Fibroblast of skin of left biceps (primary cell): Measurements from ENCODE around the gene BTBD18.
A peak's percentile ranks its signal among the peaks of the same experiment; 100 is the strongest.
"Not testable (repeated sequence)": the region's sequence is repeated elsewhere in the genome, so short reads cannot be mapped to it uniquely, and the experiment has no call there.

Experiments used
- DNase-seq, 2 experiments: peaks; one replicate each; pipeline ENCODE4 v3.0.0-alpha.2; 2013; ENCODE audit warnings: low read depth in 2 of 2

BTBD18 gene

DNA sequence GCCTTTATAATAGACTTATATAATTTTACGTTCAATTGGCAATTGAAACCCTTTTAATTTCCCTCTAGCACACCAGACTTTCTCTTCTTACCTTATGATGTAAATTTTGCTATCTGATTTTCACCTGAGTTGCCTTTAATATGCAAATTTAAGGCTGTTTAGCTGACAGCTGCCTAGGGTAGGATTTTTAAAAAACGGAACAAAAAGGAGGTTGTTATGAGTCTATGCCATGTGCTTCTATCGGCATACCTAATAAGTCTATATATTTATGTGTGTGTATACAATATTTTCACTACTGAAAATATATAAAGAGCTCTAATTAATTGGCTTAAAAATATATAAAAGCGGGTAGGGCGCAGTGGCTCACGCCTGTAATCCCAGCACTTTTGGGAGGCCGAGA is 22.1 kb downstream of the BTBD18 start:
- no peak for DNase-seq

DNA sequence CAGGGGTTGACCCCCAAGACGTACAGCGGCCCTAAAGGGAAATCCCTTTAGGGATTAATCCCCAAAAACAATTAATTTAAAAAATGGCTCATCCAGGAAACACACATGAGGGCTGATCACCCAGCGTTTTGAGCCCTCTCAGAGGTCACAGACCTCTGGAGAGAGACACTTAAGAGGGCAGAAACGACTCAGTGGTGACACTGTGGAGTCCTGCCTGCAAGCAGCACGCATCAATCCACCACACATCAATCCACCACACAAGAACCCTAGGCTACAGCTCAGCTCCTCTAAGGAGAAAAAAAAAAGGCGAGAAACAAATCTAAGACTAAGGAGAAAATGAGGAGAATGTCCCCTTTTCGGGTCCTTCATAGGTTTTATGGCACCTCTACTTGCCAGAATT is 22.8 kb downstream of the BTBD18 start:
- no peak for DNase-seq

DNA sequence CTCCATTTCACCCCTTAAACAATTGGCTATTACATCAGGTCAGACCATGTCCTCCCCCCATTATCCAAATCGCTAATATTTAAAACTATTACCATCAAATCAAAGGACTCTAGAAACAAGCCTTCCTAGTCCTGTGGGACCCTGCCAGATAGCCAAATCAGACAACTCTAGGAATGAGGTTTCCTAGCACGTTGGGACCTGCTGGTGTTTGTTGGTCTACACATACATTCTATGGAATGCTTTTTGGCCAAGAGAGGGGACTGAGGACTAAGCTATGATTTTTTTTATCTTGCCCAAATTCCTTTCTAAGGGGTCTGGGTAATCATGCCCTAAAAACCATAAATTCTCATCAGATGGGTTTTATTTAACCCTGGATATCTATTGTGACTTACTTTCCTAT is 24.4 kb downstream of the BTBD18 start:
- DNase-seq, result no peak

DNA sequence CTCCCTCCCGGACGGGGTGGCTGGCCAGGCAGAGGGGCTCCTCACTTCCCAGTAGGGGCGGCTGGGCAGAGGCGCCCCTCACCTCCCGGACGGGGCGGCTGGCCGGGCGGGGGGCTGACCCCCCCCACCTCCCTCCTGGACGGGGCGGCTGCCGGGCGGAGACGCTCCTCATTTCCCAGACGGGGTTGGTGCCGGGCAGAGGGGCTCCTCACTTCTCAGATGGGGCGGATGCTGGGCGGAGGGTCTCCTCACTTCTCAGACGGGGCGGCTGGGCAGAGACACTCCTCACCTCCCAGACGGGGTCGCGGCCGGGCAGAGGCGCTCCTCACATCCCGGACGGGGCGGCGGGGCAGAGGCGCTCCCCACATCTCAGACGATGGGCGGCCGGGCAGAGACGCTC is 34.9 kb downstream of the BTBD18 start:
- not testable (repeated sequence) for DNase-seq

DNA sequence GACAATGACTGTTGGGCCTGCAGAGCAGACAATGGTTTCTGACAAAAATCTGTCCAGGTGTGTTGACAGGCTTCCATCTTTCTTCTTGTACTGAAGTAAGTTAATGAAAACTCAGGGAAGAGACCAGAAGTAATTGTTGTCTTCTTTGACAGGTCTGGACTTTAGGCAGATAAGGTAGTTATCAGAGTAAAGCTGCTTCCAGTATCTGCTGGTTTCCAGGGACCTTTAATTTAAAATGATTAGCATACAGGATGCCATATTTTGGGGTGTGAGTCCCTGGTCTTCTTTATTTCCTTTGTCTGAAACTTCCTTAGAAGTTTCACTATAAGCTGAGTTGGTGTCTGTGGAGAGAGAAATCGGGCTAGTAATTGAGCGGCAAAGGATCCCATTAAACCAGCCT is 37.8 kb downstream of the BTBD18 start:
- no peak for DNase-seq

DNA sequence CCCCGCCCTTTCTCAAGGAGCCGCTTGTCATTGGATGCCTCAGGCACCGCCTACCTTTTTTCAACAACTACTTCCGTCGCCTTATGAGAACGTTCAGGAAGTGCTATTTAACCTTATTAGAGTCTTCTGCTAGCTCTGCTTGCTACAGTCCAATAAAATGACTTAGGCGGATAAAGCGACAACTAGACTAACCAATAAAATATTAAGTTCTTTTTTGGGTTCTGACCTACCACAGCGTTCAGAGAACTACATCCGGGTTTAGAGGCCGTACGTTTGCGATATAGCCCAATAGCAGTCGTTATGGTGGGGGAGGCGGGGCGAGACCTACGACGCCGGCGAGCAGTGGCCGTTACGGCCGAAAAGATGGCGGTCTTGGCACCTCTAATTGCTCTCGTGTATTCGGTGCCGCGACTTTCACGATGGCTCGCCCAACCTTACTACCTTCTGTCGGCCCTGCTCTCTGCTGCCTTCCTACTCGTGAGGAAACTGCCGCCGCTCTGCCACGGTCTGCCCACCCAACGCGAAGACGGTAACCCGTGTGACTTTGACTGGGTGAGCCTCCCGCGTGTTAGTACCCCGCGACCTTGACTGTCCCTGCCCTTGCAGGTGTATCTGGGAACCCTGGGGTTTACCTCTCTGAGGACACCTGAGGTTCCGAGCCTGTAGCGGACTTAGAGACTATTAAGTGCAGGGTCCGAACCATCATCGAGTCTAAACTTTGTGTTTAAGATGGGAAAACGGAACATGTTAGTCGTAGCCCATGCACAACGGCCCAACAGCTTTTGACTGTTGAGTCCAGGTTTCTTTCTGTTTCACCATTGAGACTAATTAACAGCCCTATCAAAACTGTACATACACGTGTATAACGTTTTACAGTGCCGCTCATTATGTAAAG is 39.1 kb downstream of the BTBD18 start, which contains the start of gene TMX2:
TMX2 (plus strand) TSS at position 338 of the 895 bp plus-strand sequence; CDS start at position 364, 26 bp downstream.
- peak; percentile 98 to 99 for DNase-seq

DNA sequence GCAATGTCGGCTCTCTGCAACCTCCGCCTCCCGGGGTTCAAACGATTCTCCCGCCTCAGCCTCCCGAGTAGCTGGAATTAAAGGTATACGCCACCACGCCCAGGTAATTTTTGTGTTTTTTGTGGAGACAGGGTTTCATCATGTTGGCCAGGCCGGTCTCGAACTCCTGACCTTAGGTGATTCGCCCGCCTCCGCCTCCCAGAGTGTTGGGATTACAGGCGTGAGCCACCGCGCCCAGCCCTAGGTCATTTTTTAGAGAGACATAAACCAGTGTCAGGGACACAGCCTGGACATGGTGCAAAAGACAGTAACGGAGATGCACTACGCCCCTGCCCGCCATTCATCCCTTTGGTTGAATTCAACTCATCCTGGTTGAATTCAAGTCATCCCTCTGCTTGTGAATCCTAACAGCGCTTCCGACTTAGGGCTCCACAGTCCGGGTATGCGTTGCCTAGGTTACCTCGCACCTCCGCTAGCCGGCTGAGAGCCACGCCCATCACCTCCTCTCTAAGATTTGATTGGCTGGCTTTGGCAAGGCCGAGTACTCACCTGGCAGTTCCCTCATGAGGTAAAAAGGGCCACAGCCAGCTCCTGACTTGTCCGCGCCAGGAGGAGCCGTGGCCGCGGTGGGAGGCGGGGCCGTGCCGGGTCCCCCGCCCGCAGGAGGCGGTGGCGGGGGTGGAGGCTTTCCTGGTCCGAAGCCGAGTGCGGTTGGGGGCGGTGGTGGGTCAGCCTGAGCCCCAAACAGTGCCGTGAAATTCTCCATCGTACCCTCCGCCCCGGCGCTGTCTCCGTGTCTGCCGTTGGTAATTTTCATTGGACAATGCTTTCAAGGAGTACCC is 40.0 kb downstream of the BTBD18 start, which contains the start of gene MED19:
MED19 (minus strand) TSS at position 802 of the 842 bp plus-strand sequence; CDS start at position 766, 36 bp downstream.
- peak; percentile 6 to 13 for DNase-seq

DNA sequence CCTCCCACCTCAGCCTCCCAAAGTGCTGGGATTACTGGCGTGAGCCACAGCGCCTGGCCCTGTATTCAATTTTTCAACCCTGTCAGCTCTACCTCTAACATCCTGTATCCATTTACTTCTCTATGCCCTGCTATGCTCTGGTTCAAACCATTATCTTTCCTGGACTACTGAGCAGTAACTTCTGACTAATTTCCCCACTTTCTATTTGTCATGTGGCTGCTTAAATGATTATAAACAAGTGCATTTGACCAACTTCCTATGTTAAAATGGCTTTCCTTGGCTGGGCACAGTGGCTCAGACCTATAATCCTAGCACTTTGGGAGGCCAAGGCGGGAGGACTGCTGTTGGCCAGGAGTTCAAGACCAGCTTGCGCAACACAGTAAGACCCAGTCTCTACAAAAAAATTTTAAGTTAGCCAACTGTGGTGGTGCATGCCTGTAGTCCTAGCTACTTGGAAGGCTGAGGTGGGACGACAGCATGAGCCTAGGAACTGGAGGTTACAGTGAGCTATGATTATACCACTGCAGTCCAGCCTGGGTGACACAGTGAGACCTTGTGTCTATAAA is 41.7 kb downstream of the BTBD18 start:
- no peak for DNase-seq

DNA sequence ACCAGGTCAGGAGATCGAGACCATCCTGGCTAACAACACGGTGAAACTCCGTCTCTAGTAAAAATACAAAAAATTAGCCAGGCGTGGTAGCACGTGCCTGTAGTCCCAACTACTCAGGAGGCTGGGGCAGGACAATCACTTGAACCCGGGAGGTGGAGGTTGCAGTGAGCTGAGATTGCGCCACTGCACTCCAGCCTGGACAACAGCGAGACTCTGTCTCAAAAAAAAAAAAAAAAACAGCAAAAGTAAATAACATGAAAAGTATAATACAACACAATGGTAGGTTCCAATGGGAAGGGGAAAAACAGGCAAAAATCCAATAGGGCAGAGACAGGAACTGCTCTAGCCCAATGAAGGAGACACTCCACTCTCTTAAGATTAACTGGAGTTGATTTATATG is 46.2 kb downstream of the BTBD18 start:
- DNase-seq, result not testable (repeated sequence)

DNA sequence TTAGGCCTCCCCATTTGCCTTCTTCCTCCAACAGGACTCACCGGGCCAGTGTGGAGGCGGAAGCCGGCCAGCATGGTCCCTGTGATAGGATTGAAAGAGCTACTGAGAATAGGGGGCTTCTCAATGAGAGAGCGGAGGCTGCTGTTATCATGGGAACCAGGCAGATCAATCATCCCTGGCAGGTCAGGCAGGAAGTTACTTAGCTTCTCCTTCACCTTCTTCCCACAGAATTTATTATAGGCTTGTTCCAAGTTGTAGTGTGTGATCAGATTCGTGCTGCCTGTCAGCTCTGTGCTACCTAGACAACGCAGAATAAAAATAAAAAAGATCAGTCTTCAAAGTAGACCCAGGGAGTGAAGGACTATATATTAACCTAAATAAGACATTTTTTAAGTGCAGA is 46.7 kb downstream of the BTBD18 start:
- no peak for DNase-seq

DNA sequence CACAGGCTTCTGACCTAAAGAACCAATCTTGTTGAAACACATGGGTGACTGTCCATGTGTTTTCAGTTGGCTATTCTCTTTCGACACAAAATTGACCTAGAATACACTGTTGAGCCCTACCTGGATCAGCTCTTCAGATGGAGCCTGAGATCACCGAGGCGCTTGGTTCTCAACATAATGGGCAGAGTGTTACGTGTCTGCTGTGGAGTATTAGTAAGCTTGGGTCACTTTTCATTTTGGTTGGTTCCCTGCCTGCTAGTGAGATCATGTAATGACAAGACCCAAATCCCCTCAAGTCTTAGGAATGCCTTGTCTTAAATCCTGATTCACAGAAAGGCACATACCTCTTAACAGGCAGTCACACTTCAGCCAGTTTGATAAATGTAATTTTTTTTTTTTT is 48.3 kb downstream of the BTBD18 start:
- DNase-seq, result no peak

DNA sequence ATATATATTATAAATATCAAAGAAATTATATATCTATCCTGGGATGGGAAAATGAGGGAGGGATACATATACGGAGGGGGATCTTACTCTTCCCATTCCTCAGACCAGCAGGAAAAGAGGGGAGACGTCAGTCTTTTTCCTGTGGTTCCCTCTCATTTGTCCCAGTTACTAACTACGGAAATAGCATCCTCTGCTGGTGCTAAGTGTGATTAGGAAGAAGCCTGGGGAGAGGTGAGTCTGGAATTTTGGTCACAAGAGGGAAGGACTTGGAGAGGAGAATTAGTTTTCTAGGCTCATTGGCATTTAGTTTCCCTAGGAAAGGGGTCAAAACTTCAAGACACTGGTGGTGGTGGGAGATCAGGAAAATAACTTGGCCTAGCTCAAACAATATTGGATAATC is 51.2 kb downstream of the BTBD18 start:
- no peak for DNase-seq

DNA sequence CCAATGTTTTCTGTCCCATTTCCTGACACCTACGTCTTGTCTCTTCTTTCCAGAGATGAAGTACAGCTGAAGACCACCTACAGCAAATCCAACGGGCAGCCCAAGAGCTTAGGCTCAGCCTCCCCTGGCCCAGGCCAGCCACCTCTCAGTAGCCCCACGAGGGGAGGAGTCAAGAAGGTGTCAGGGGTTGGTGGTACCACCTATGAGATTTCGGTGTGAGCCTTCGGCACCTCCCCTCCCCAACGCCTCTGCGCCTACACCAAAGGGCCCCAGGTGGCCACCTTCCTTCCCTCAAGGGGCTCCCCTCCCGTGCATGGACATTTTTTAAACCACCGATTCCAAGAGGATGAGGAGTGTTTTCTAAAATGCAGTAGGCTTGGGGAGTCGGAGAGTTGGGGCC is 51.8 kb downstream of the BTBD18 start:
- no peak for DNase-seq

DNA sequence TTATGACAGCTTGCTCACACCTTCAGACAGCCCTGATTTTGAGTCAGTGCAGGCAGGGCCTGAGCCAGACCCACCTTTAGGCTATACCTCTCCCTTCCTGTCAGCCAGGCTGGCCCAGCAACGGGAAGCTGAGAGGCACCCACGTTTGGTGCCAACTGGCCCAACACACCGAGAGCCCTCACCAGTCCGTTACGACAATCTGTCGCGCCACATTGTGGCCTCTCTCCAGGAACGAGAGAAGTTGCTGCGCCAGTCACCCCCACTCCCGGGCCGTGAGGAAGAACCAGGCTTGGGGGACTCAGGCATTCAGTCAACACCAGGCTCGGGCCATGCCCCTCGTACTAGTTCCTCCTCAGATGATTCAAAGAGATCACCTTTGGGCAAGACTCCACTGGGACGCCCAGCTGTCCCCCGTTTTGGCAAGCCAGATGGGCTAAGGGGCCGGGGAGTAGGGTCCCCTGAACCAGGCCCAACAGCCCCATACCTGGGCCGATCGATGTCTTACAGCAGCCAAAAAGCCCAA is 52.7 kb downstream of the BTBD18 start:
- DNase-seq, result no peak
